Brain pericyte (primary cell): ENCODE measurements around the gene SPATA17.

ENCODE experiments used
- DNase-seq: peaks from one replicate; pipeline ENCODE4 v3.0.0-alpha.2; 2012; ENCODE audit warnings: low read depth, low spot score

Gene SPATA17

DNA sequence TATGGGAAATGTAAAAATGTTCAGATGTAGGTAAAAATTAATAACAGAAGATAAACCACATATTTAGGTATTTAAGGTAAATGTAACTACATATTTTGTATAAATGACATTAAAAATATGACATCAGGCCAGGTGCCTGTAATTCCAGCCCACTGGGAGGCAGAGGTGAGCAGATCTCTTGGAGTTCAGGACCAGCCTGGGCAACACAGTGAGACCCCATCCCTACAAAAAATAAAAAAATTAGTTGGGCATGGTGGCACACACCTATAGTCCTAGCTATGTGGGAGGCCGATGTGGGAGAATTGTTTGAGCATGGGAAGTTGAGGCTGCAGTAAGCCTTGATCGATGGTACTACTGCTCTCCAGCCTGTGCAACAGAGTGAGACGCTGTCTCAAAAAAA is 216.5 kb downstream of the SPATA17 start:
- DNase-seq, result no peak

- DNase-seq, result no peak
Observed at GRCh38 chr1:217856342-217857034, 225.3 kb downstream of the SPATA17 start.

DNA sequence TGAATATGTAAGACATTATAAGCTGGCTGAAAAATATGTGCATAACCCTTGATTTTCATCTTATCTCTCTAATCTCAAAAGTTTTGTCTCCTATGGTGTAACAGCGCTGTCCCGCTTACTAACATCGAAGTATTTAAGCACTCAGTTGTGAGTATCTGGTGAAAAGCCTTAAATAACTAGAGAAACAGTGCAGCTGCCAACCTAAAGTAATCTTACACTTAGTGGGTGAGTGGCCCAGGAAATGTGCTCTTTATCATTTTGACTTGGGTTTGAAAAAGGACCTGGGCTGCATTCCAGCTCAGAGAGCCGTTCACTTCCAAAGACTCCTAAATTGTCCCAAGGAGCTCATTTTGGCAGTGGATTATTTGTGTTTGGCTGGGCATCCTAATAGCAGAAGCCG is 225.9 kb downstream of the SPATA17 start:
- DNase-seq, result no peak

- DNase-seq, result no peak
Observed at GRCh38 chr1:217861658-217862057, 230.5 kb downstream of the SPATA17 start.

DNA sequence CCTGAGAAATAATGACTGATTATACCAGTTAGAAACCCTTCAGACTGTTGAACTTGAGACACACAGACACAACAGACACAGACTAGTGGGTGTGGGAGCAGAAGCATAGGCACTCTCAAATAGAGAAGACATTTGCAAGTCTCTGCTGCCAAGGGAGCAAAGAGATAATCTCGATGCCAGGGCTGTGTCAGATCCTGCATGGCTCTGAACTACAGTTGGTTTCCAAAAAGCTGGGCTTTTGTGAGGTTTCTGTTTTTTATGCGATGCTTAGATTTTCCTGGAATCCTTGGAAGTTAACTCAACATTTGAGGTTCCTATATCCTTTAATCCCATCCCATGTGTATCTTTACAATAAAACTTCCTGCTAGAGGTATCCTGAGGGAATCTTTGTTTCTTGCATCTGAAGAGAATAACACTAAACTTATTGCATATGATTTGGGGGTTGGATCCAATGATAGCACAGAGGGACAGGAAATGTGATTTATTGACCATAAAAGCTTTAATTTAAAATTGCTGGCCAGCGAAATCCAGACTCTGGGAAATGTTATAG is 236.4 kb downstream of the SPATA17 start:
- no peak for DNase-seq

DNA sequence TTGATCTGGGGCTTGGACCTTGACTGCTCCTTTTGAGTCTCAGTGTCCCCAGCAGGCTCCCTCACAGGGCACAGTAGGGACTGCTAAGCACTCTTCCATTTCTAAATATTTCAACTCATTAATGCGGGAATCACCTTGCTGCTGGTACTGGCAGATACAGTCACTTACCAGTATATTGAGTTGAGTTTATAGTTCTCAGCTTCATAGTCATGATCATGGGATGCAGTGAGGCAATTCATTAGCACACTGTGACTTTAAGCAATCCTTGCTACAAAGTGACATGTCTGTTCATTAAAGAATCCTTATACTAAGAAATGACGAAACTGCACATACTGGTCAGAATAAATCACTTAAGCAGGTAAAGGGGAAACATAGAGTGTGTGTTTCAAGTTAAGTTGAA is 240.8 kb downstream of the SPATA17 start:
- no peak for DNase-seq

DNA sequence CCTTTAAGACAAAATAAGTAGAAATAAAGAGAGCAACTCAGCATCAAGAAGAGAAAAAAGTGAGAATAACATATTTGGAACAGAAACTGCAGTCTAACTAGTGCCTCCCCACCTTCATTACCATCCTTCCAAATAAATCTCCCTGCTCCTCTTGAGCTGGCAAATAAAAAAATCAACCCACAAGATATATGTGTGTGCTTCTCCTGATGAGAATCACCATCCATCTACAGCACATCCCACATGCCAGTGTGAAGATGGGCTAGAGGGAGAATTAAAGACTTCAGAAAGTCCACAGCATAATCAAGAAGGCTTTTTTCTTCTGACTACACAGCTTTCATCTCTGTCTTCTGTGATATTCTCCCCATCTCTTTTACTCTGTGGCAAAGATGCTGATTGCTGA is 244.1 kb downstream of the SPATA17 start:
- DNase-seq, result no peak

DNA sequence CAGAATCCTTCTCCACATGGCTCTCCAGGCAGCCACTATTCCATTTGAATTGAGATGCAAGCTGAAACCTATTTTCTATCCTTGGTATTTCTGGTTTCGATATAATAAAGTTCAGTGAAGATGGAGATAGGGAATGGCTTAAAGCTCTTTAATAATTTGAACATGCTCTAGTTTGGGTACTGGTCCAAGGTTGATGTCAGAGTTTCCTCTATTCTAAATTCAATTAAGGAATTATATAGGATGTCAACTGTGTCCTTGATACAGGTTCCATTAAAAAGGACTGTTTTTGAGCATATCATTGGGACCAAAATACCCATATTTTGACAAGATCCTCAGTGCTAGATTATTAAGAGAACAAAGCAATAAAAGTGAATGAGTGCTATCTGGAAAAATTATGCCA is 245.3 kb downstream of the SPATA17 start:
- DNase-seq, result no peak

- DNase-seq, result no peak
Observed at GRCh38 chr1:217876896-217877295, 245.8 kb downstream of the SPATA17 start.

DNA sequence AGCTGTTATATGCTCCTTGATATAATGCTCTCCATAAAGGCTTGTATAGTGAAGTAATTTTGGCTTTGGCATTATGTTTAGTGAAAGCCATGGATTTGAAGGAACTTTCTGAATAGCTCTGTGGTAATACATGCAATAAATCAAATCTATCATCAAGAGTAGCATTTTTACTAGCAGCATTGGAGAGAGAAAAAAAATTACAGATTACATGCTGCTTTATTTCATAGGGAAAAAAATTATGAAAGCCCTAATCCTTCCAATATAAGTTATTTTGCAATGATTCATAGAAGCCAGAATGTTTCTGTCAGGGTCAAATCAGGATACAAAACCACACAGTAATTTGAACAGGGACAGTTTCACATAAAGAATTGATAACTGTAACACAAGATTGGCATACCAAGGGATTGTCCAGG is 250.0 kb downstream of the SPATA17 start:
- DNase-seq, result no peak

DNA sequence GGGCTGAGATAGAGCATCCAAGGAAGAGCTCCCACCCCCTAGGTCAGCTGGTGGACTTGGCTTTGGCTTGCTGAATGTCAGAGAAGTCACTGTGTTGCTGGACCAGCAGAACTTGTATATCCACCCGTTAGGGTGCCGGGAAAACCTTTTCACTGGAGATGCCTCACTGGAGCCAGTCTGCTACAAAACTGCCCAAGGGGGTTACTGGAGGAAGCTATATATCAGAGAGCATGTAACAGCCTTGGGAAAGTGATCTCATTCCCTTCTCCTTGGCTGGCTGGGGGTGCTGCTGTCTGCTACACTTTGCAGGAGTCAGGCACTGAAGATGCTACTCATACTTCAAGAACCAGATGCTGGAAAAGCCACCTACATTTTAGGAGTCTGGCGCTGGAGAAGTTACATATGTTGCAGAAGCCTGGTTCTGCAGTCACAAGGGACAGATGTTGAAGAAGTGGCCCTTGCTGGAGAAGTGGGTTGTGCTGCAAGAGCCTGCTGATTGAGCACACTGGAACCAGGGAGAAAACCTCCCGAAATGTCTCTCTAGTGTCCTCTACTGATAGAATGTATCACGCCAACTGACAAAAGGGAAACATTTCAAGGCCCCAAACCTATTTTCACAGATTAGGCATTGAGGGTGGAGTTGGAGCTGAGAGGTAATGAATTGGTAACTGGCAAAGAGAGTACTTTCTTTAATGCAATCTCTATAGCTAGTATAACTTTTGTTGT is 250.6 kb downstream of the SPATA17 start:
- no peak for DNase-seq

DNA sequence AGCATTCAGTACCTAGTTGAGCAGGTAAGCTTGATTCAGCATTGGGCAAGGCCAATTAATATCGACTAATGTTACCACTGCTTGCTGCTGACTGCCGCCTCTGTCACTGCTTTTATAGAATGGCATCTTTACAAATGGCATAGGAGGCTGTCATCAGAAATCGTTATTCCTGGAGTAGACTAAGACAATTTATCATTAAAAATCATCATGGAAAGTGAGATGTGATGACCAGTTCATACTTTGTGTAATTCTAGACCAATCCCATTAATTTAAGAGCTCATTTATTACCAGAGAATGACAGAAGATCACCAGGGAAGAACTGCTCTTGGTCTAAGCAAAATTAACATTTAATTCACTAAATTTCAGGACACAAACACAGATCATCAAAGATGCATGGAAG is 254.0 kb downstream of the SPATA17 start:
- DNase-seq, result no peak

- no peak for DNase-seq
Observed at GRCh38 chr1:217888328-217888727, 257.2 kb downstream of the SPATA17 start.

DNA sequence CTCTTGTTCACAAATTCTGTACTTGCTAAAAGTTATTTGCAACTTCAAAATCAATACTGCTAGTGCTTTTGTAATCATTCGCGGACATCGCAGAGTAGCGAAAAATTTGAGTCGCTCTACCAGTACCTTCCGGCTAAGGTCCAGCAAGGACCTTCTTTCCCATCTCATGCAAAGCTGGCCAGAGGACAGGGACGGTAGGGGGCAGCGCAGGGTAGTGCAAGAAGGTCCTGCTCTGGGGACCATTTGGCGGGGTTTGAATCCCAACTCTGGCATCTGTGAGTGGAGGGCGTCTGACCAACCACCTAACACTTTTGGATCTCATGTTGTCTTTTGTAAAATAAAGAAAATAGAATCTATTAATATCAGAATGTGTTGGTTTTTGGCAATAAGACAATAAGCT is 258.3 kb downstream of the SPATA17 start:
- no peak for DNase-seq

- no peak for DNase-seq
Observed at GRCh38 chr1:217891966-217892365, 260.8 kb downstream of the SPATA17 start.

DNA sequence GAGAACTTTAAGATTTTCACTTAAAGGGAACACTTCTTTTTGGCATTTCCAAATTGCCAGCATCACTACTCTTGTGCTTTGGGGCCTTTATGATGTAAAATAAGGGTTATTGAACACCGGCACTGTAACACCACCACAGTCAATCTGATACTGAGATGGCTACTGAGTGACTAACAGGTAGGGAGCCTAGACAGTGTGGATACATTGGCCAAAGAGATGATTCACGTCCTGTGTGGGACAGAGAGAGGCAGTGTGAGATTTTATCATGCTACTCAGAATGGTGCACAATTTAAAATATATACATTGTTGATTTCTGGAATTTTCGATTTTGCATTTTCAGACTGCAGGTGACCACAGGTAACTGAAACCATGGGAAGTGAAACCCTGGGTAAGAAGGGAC is 261.6 kb downstream of the SPATA17 start:
- no peak for DNase-seq

- DNase-seq, result no peak
Observed at GRCh38 chr1:217895841-217896240, 264.7 kb downstream of the SPATA17 start.

DNA sequence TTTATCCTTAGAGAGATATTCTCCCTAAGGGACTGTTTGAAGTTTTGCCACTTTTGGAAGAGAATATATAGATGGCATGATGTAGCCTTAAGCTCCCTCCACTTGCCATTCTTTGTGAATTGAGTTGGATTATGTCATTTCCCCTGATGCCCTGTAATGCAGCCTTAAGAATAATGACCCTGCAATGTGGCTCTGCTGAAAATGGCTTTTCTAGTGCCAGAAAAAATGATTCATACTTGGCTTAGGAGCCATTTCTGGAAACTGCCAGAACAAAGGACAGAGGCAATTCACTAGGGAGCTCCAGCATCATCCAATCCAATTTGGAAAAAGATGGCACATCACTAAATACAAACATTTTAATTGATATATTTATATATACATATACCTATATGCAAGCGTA is 265.3 kb downstream of the SPATA17 start:
- no peak for DNase-seq

- DNase-seq, result no peak
Observed at GRCh38 chr1:217897100-217897499, 266.0 kb downstream of the SPATA17 start.

DNA sequence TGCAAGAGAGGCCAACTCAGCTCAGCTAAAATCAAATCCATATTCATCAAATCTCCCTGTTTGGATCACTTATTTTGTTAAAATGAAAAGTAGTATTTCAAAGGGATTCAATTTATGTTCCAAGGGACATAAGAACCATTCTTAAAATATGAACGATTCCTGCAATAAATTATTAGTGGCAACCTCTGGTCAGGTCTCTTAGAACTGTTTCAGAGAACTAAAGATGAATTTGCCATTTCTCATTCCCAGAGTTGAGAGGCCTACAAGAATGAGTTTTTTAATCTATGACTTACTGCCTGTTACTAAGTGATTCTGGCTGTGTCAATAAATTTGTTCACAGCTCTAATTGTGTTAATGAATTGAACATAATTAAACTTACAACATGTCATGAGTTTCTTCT is 268.5 kb downstream of the SPATA17 start:
- DNase-seq, result no peak

DNA sequence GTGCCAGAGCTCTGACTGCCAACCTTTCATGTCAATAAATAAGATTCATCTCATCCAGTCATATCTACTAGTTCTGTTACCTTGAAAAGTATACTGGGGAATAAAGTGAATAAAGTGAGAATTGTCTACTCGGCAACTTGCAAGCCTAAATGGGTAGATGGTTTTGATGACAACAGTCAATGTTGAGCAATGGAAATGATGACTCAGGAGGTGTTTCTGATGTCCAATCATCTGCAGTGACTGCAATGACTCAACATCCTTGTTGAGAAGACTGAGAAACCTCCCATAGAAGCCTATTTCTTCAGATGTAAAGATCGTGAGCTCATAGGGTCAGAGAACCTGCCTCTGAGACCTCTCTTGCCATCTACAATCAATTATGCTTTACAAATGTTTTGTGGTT is 276.4 kb downstream of the SPATA17 start:
- DNase-seq, result no peak

DNA sequence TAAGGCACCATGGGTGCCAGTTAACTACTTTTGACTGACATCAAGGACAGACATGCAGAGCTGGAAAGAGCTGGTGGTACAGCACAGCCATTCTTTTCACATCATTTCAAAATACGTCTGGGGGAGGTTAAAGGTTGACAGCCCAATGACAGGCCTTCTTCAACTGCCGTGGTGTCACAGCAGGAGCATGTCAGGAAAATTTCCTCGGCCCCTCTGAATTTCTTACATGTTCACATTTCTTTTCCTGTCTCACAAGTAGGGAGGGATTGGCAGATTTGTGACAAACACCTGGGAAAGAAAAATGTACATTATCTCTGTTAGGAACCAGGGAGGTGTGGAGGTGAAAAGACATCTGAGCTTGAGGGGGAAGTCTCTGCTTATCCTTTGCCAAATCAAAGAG is 279.1 kb downstream of the SPATA17 start:
- no peak for DNase-seq

DNA sequence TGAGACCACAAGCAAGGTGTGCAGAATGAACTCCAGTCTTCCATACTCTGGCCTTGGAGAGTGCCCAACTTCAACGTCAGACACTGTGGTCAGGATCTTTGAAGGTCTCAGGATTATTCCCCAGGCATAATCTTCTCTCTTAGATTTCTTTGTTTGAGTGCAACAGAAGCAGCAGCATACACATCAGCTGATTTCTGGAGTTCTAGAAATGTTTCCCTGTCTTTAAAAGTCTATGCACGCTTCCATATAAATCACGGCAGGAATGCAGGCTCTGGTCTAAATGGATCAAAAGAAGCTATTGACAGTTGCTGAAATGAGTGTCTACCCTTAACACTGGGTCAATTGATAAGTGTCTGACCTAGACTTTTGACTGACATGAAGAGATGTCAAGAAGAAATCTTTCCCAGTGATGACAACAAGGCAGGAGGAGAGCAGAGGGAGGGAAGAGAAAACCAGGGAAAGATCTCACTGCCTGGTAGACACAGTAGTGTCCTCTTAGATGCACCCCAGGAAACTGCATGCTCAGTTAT is 279.7 kb downstream of the SPATA17 start:
- DNase-seq, result no peak
